Natural killer cell treated with Interleukin-12 subunit alpha and Interleukin-12 subunit beta and Interleukin-15 and Interleukin-18, amount 100 ng/mL, for 72 hours (primary cell): ENCODE data around the gene ZNF619. TPM values are rescaled to one million over a fixed set of nuclear protein-coding genes. Genes with fewer than 3 reads are reported as not detected.

Experiments used
- ATAC-seq, 2 donors: fragments of 150-1000 bp; cut with Tn5 transposase in 1 of 2; sonication (Bioruptor Pico), chemical (Tn5 transposase) in 1 of 2; 2 replicates each; pipeline ENCODE4 v1.10.0; 2021
- DNase-seq: peaks from one replicate; pipeline ENCODE4 v3.0.0; 2022; ENCODE audit warnings: low spot score
- H3K27ac Mint-ChIP-seq, 2 donors: 1 replicate in 1 of 2; 2 replicates in 1 of 2; pipeline ENCODE4 v1.8.0; 2022; ENCODE audit warnings: mixed read lengths in 2 of 2, mild to moderate bottlenecking in 1 of 2, moderate library complexity in 1 of 2
- H3K27me3 Mint-ChIP-seq, 2 donors: 1 replicate in 1 of 2; 2 replicates in 1 of 2; pipeline ENCODE4 v1.8.0; 2022; ENCODE audit warnings: mixed read lengths in 2 of 2
- H3K36me3 Mint-ChIP-seq: one replicate; pipeline ENCODE4 v1.8.0; 2022; ENCODE audit warnings: mixed read lengths
- H3K4me1 Mint-ChIP-seq, 2 donors: 1 replicate in 1 of 2; 2 replicates in 1 of 2; pipeline ENCODE4 v1.8.0; 2022; ENCODE audit warnings: low read depth in 2 of 2, mixed read lengths in 2 of 2, mild to moderate bottlenecking in 1 of 2
- H3K4me3 Mint-ChIP-seq: one replicate; pipeline ENCODE4 v1.8.0; 2022; ENCODE audit warnings: mixed read lengths
- H3K9me3 Mint-ChIP-seq: 2 replicates; pipeline ENCODE4 v1.8.0; 2022; ENCODE audit warnings: mixed read lengths
- total RNA-seq, 2 donors: library from RNA; stranded (reverse); gene quantifications; one replicate each; pipeline ENCODE4 v1.2.3, GENCODE V29; 2022

Gene ZNF619
- total RNA-seq, 2 donors from 2014 or later = 7.5 to 12.6 TPM

DNA sequence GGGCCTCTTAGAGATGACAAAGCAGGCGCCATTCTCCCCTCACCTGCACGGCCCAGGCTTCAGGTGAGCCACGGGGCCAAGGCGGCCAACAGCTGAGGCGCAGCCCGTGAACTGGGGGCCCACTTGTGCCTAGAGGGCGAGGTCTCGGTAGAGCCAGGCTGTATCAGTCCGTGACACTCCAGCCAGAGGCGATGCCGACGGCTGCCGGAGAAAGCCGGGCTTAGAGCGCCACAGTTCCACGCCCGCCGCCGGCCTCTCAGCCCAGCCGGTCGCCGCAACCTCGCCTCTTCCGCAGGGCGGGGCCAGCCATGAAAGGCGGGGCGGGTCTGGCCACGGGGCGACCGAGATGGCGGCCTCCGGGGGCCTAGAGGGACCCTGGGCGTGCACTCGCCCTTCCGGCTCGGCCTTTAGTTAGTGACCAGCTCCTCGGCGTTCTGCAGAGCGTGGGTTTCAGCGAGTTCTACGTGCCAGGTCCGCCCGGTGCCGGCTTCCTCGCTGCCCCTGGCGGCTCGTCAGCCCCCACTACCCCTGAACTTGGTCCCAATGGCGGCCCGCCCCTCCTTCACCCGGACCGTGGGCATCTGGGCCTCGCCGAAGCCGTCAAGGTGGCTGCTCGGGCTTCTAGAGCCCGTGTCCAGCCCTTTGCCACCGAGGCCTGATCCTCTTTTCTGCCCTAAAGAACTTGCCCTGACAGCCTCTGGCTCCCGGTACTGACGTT, 47.8 kb downstream of the ZNF619 start, which contains the start of gene ZNF621:
Gene ZNF621 (plus strand): TSS at position 393 of the 718 bp plus-strand sequence. CDS start 881 bp downstream, outside the sequence.
- peak; percentile 93 for DNase-seq
- Mint-ChIP-seq H3K4me1 (peaks cover 19 to 38% of the 10 kb centered on the region in 2 donors), H3K36me3 (peaks cover 4% of the 10 kb centered on the region), H3K27me3 (no peaks in the 10 kb centered on the region), H3K9me3 (no peaks in the 10 kb centered on the region), H3K4me3 (peak within 1 kb of the TSS; percentile 99), H3K27ac (peak within 1 kb of the TSS; percentile 97)
- ATAC-seq = peak; percentile 100

DNA sequence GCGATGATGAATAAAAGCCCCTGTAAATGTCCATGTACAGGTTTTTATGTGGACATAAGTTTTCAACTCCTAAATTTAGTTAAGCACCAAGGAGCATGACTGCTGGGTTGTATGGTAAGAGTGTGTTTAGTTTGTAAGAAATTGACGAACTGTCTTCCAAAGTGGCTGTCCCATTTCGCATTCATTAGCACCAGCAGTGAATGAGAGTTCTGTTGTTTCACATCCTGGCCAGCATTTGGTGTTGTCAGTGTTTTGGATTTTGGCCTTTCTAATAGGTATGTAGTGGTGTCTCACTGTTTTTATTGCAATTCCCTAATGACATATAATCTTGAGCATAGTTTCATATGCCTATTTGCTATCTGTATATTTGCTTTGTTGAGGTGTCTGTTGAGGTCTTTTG, 51.5 kb downstream of the ZNF619 start:
- peaks cover 32% of the 10 kb centered on the region for H3K36me3 Mint-ChIP-seq
- H3K4me1 Mint-ChIP-seq = peaks cover 16 to 34% of the 10 kb centered on the region in 2 donors
- ATAC-seq (no peak), DNase-seq (no peak)
- peaks cover 2% of the 10 kb centered on the region for H3K9me3 Mint-ChIP-seq
- H3K4me3 Mint-ChIP-seq = no peak overlapping the region
- no peak overlapping the region for H3K27ac Mint-ChIP-seq
- no peaks in the 10 kb centered on the region for H3K27me3 Mint-ChIP-seq

DNA sequence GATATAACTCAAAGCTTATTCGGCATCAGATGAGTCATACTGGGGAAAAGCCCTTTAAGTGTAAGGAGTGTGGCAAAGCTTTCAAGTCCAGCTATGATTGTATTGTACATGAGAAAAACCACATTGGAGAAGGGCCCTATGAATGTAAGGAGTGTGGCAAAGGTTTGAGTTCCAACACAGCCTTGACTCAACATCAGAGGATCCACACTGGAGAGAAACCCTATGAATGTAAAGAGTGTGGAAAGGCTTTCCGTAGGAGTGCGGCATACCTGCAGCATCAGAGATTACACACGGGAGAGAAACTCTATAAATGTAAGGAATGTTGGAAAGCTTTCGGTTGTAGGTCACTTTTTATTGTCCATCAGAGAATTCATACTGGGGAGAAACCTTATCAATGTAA, 55.3 kb downstream of the ZNF619 start:
- Mint-ChIP-seq H3K4me1 (peaks cover 3 to 11% of the 10 kb centered on the region in 2 donors), H3K27me3 (no peaks in the 10 kb centered on the region), H3K4me3 (no peak overlapping the region), H3K27ac (no peak overlapping the region), H3K36me3 (peaks cover 48% of the 10 kb centered on the region), H3K9me3 (peaks cover 2% of the 10 kb centered on the region)
- ATAC-seq = no peak
- no peak for DNase-seq

DNA sequence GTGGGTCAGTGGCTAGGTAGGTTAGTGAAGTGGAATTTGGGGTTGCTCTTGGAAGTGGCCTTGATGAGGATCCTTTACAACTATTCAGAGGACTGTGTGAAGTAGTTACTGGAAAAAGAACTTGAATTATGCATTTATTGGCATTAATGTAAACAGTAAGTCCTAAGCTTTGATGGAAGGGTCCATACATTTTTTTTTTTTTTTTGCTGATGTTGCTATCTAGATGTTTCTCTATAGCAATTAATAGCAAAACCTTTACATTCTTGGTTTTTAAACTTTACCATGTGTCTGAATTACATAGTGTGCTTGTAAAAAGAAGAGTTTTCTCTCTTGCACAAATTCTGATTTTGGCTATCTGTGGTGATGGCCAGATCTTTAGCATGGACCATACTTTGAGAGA, 57.4 kb downstream of the ZNF619 start:
- H3K27me3 Mint-ChIP-seq = no peaks in the 10 kb centered on the region
- H3K36me3 Mint-ChIP-seq = peaks cover 52% of the 10 kb centered on the region
- H3K4me3 Mint-ChIP-seq = no peak overlapping the region
- H3K4me1 Mint-ChIP-seq = peaks cover 0 to 3% of the 10 kb centered on the region in 2 donors
- H3K9me3 Mint-ChIP-seq = peaks cover 5% of the 10 kb centered on the region
- ATAC-seq = no peak
- no peak overlapping the region for H3K27ac Mint-ChIP-seq
- DNase-seq = no peak

Other genes starting within 250 kb of the ZNF619 start
- gene EIF1B, start 167.4 kb upstream of the ZNF619 start, total RNA-seq = 10 to 100 TPM; 33.3 to 45.3 TPM
- gene ENTPD3, start 89.9 kb upstream of the ZNF619 start, total RNA-seq = not detected
- gene RPL14, start 19.8 kb upstream of the ZNF619 start, total RNA-seq = 1,000 to 10,000 TPM; 1,149 to 1,386 TPM
- gene ZNF620, start 28.9 kb downstream of the ZNF619 start, total RNA-seq = 1 to 10 TPM; 4.6 to 6.2 TPM
- 10 to 100 TPM; 23.7 to 27.5 TPM for gene ZNF621, start 47.8 kb downstream of the ZNF619 start, total RNA-seq